HCT116 (cell line): ENCODE results near the gene HLCS. TPM values are rescaled to one million over a fixed set of nuclear protein-coding genes. Genes with fewer than 3 reads are reported as not detected.

Experiments used
- ATAC-seq: fragments of 200-7000 bp; cut with Tn5 transposase; 2 replicates; pipeline ENCODE4 v1.9.1; 2020; ENCODE audit warnings: mild to moderate bottlenecking, moderate library complexity
- BruUV-seq: library from RNA; stranded (reverse); fragments of 400-500 nt; replicated peaks from 2 replicates; lab custom pipeline; 2021; lab: Mats Ljungman, UMichigan
- CTCF ChIA-PET: fragments of 300-600 bp; sonication (Branson Sonifier 250); formaldehyde crosslinking; loops from one replicate; lab custom pipeline; 2021; ENCODE audit warnings: antibody characterized with exemption; lab: Charles Lee
- POLR2A ChIA-PET: fragments of 300-600, 350-600 bp; sonication (Branson Sonifier 250); formaldehyde crosslinking; loops from one replicate; lab custom pipeline; 2021; ENCODE audit warnings: antibody characterized with exemption; lab: Charles Lee
- RAD21 ChIA-PET, 2 experiments: fragments of 300-600 bp; sonication (Branson Sonifier 250); formaldehyde crosslinking; loops; one replicate each; lab custom pipeline; 2023; ENCODE audit warnings: low total read pairs in 2 of 2; ENCODE audit not compliant: uncharacterized antibody in 2 of 2, unreplicated experiment in 2 of 2, low non-redundant PET in 1 of 2; lab: Charles Lee
- DNase-seq: peaks from one replicate; pipeline ENCODE4 v3.0.0-alpha.2; 2010; ENCODE audit warnings: low read depth, low spot score
- H2AFZ ChIP-seq: fragments of 200-600 bp; shearing (Covaris generic), sonication (generic); 2 replicates; pipeline ENCODE4 v1.6.1; 2017; ENCODE audit warnings: low read depth, mixed run types, mixed read lengths, antibody characterized with exemption, low read length; ENCODE audit not compliant: poor library complexity, severe bottlenecking
- H3K27ac ChIP-seq: 2 replicates; pipeline ENCODE4 v1.5.1; 2012; ENCODE audit warnings: low read depth, low read length
- H3K27me3 ChIP-seq: fragments of 200-600 bp; sonication (generic); 2 replicates; pipeline ENCODE4 v1.6.1; 2016; ENCODE audit warnings: mixed run types, low read length, mixed read lengths; ENCODE audit not compliant: insufficient read depth
- H3K36me3 ChIP-seq, 2 experiments: fragments of 200-500 bp in 1 of 2; fragments of 200-600 bp in 1 of 2; sonication (Bioruptor generic) in 1 of 2; sonication (generic) in 1 of 2; 2 replicates each; pipeline versions ENCODE4 v1.5.1 to v1.6.1; 2014 to 2016; ENCODE audit warnings: low read length in 2 of 2, inconsistent platforms in 1 of 2, mixed read lengths in 1 of 2, mixed run types in 1 of 2; ENCODE audit not compliant: insufficient read depth in 2 of 2, control insufficient read depth in 1 of 2
- H3K4me1 ChIP-seq, 2 experiments: fragments of 200-600 bp in 1 of 2; sonication (generic) in 1 of 2; 2 replicates each; pipeline versions ENCODE4 v1.5.1 to v1.6.1; 2012 to 2017; ENCODE audit warnings: low read length in 2 of 2, inconsistent platforms in 1 of 2, mild to moderate bottlenecking in 1 of 2, mixed read lengths in 1 of 2, mixed run types in 1 of 2, moderate library complexity in 1 of 2; ENCODE audit not compliant: insufficient read depth in 2 of 2, control insufficient read depth in 1 of 2
- H3K4me2 ChIP-seq: fragments of 200-600 bp; sonication (generic); 2 replicates; pipeline ENCODE4 v1.6.1; 2017; ENCODE audit warnings: mixed run types, low read length, mixed read lengths
- H3K4me3 ChIP-seq, 2 experiments: fragments of 200-600 bp in 1 of 2; sonication (generic) in 1 of 2; replicated peaks in 1 of 2; 2 replicates each; pipeline ENCODE4 v1.5.1; 2011 to 2016; ENCODE audit warnings: low read length in 2 of 2, control low read depth in 1 of 2, low read depth in 1 of 2, mild to moderate bottlenecking in 1 of 2, mixed read lengths in 1 of 2, mixed run types in 1 of 2
- H3K79me2 ChIP-seq: fragments of 200-600 bp; sonication (generic); 2 replicates; pipeline ENCODE4 v1.6.1; 2017; ENCODE audit warnings: mild to moderate bottlenecking, mixed run types, low read length, moderate library complexity, mixed read lengths; ENCODE audit not compliant: insufficient read depth
- H3K9ac ChIP-seq: fragments of 200-600 bp; sonication (generic); 2 replicates; pipeline ENCODE4 v1.6.1; 2016; ENCODE audit warnings: low read length, mixed read lengths
- H3K9me2 ChIP-seq: fragments of 200-600 bp; sonication (generic), shearing (Covaris generic); 2 replicates; pipeline ENCODE4 v1.6.1; 2017; ENCODE audit warnings: mixed run types, mild to moderate bottlenecking, moderate library complexity; ENCODE audit not compliant: insufficient read depth
- H3K9me3 ChIP-seq, 2 experiments: fragments of 200-500 bp in 1 of 2; fragments of 200-600 bp in 1 of 2; sonication (Bioruptor generic) in 1 of 2; sonication (generic) in 1 of 2; 2 replicates each; pipeline ENCODE4 v1.6.1; 2014 to 2017; ENCODE audit warnings: low read length in 2 of 2, mixed read lengths in 2 of 2, inconsistent platforms in 1 of 2, low read depth in 1 of 2, mild to moderate bottlenecking in 1 of 2, mixed run types in 1 of 2, moderate library complexity in 1 of 2; ENCODE audit not compliant: control insufficient read depth in 1 of 2, insufficient read depth in 1 of 2
- H4K20me1 ChIP-seq: fragments of 200-600 bp; sonication (generic), shearing (Covaris generic); 2 replicates; pipeline ENCODE4 v1.6.1; 2017; ENCODE audit warnings: mixed run types, mild to moderate bottlenecking, moderate library complexity; ENCODE audit not compliant: insufficient read depth
- ATF3 ChIP-seq: IDR thresholded peaks from 2 replicates; pipeline ENCODE4 v1.6.1; 2012
- EGR1 ChIP-seq: IDR thresholded peaks from 2 replicates; pipeline ENCODE4 v1.6.1; 2012; ENCODE audit warnings: low read depth
- ELF1 ChIP-seq: IDR thresholded peaks from 2 replicates; pipeline ENCODE4 v1.6.1; 2012; ENCODE audit warnings: low read depth, borderline replicate concordance
- EZH2 ChIP-seq: fragments of 200-600 bp; sonication (generic); IDR thresholded peaks from 2 replicates; pipeline ENCODE4 v1.6.1; 2017; ENCODE audit warnings: antibody characterized with exemption, mixed run types
- FOSL1 ChIP-seq: IDR thresholded peaks from 2 replicates; pipeline ENCODE4 v1.6.1; 2012; ENCODE audit warnings: low read depth
- JUND ChIP-seq: IDR thresholded peaks from 2 replicates; pipeline ENCODE4 v1.6.1; 2012
- POLR2A ChIP-seq: IDR thresholded peaks from 2 replicates; pipeline ENCODE4 v1.7.0; 2011; ENCODE audit warnings: borderline replicate concordance; ENCODE audit not compliant: insufficient read depth, insufficient read length; ENCODE audit errors: extremely low read depth
- POLR2AphosphoS5 ChIP-seq: IDR thresholded peaks from 2 replicates; pipeline ENCODE4 v1.6.1; 2011; ENCODE audit warnings: mild to moderate bottlenecking, low read depth, low read length, moderate library complexity
- RAD21 ChIP-seq: IDR thresholded peaks from 2 replicates; pipeline ENCODE4 v1.6.1; 2012; ENCODE audit warnings: low read depth, mild to moderate bottlenecking
- SIN3A ChIP-seq: IDR thresholded peaks from 2 replicates; pipeline ENCODE4 v1.6.1; 2012; ENCODE audit warnings: low read depth
- TCF7L2 ChIP-seq: IDR thresholded peaks from 2 replicates; pipeline ENCODE4 v1.7.0; 2011; ENCODE audit warnings: borderline replicate concordance, inconsistent platforms; ENCODE audit not compliant: insufficient read depth, insufficient read length; ENCODE audit errors: extremely low read depth
- YY1 ChIP-seq: IDR thresholded peaks from 2 replicates; pipeline ENCODE4 v1.6.1; 2011; ENCODE audit warnings: low read length, low read depth, moderate library complexity, mild to moderate bottlenecking; ENCODE audit not compliant: insufficient replicate concordance; ENCODE audit errors: extremely low read depth
- intact Hi-C: fragments of 100-400 bp; cut with micrococcal nuclease; formaldehyde crosslinking; loops from 2 replicates; pipeline ENCODE4 v1.10.0; 2022
- total RNA-seq: library from RNA; stranded (reverse); gene quantifications from one replicate; pipeline ENCODE4 v1.2.1, GENCODE V29; 2021; ENCODE audit not compliant: unreplicated experiment
- TF ChIP-seq, protein P1 (sequence below), 3 experiments: fragments of 200-600 bp in 1 of 3; sonication (generic) in 1 of 3; IDR thresholded peaks in 2 of 3; conservative IDR thresholded peaks in 1 of 3; 2 replicates each; pipeline ENCODE4 v1.5.1; 2012 to 2017; ENCODE audit warnings: low read depth in 2 of 3, low read length in 2 of 3, antibody characterized with exemption in 1 of 3, borderline replicate concordance in 1 of 3, control low read depth in 1 of 3, mild to moderate bottlenecking in 1 of 3, mixed read lengths in 1 of 3, mixed run types in 1 of 3, moderate library complexity in 1 of 3; ENCODE audit not compliant: insufficient read depth in 1 of 3
- TF ChIP-seq, protein P2 (sequence below): IDR thresholded peaks from 2 replicates; pipeline ENCODE4 v1.6.1; 2011; ENCODE audit warnings: mild to moderate bottlenecking, low read length, moderate library complexity; ENCODE audit not compliant: insufficient replicate concordance; ENCODE audit errors: extremely low read depth

The HLCS gene
- total RNA-seq, 1 experiment from 2014 or later: 18.5 TPM

DNA sequence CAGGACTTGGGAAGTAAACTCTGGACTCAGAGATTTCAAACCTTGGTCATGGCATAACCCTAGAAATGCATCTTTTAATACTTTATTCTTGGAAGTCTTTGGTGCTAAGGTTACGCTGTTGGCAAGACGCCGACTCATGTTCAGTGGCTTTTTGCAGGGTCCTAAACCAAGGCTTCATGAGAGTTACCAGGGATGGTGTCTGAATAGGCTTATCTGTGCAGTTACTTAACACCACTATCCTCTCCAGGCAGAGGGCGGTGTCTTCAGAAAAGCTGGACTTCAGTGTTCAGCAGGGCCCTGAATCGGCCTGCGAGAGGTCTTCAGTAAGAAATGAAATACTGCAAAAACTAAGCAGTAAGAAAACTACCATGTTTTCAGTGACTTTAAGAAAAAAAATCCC is 209.3 kb downstream of the HLCS start:
- intact Hi-C loops: loop anchor here (10.0 kb wide), 2 partner anchors 88 to 168 kb away; no protein-coding TSS in a partner anchor
- POLR2A ChIA-PET: no interaction called here
- Histone ChIP-seq H3K27me3 (no peaks in the 10 kb centered on the region), H2AFZ (no peak overlapping the region), H3K4me3 (no peak overlapping the region), H3K4me1 (no peaks in the 10 kb centered on the region; a peak in 1 of 4 replicates), H4K20me1 (no peaks in the 10 kb centered on the region), H3K9me3 (no peaks in the 10 kb centered on the region), H3K79me2 (no peaks in the 10 kb centered on the region), H3K9ac (no peak overlapping the region), H3K36me3 (no peaks in the 10 kb centered on the region), H3K9me2 (no peaks in the 10 kb centered on the region), H3K4me2 (no peak overlapping the region), H3K27ac (no peak overlapping the region)
- ATAC-seq: no peak
- RAD21 ChIA-PET: no interaction called here
- no TSS peak for BruUV-seq
- no peak for TF ChIP-seq TCF7L2
- no peak for TF ChIP-seq ELF1
- no peak for TF ChIP-seq ATF3
- TF ChIP-seq, protein P1, sequence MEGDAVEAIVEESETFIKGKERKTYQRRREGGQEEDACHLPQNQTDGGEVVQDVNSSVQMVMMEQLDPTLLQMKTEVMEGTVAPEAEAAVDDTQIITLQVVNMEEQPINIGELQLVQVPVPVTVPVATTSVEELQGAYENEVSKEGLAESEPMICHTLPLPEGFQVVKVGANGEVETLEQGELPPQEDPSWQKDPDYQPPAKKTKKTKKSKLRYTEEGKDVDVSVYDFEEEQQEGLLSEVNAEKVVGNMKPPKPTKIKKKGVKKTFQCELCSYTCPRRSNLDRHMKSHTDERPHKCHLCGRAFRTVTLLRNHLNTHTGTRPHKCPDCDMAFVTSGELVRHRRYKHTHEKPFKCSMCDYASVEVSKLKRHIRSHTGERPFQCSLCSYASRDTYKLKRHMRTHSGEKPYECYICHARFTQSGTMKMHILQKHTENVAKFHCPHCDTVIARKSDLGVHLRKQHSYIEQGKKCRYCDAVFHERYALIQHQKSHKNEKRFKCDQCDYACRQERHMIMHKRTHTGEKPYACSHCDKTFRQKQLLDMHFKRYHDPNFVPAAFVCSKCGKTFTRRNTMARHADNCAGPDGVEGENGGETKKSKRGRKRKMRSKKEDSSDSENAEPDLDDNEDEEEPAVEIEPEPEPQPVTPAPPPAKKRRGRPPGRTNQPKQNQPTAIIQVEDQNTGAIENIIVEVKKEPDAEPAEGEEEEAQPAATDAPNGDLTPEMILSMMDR (IDR thresholded peaks at IDR 0.05 in 2 of 3, conservative IDR thresholded peaks at IDR 0.05 in 1 of 3; ENCODE audit: borderline replicate concordance in 1 of 3, insufficient read depth in 1 of 3, low read depth in 2 of 3, low read length in 2 of 3): no peak
- no peak for TF ChIP-seq EGR1
- TF ChIP-seq RAD21: no peak
- TF ChIP-seq, protein P2, sequence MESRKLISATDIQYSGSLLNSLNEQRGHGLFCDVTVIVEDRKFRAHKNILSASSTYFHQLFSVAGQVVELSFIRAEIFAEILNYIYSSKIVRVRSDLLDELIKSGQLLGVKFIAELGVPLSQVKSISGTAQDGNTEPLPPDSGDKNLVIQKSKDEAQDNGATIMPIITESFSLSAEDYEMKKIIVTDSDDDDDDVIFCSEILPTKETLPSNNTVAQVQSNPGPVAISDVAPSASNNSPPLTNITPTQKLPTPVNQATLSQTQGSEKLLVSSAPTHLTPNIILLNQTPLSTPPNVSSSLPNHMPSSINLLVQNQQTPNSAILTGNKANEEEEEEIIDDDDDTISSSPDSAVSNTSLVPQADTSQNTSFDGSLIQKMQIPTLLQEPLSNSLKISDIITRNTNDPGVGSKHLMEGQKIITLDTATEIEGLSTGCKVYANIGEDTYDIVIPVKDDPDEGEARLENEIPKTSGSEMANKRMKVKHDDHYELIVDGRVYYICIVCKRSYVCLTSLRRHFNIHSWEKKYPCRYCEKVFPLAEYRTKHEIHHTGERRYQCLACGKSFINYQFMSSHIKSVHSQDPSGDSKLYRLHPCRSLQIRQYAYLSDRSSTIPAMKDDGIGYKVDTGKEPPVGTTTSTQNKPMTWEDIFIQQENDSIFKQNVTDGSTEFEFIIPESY: no peak
- TF ChIP-seq POLR2AphosphoS5: no peak
- TF ChIP-seq EZH2: no peak
- no peak for TF ChIP-seq YY1
- no peak for TF ChIP-seq JUND
- no peak for TF ChIP-seq FOSL1
- TF ChIP-seq SIN3A: no peak
- no peak for TF ChIP-seq POLR2A
- no peak for DNase-seq
- CTCF ChIA-PET: no interaction called here
